ENCODE data around the gene NEMP2.

Gene NEMP2

GRCh38 chr2:190458352-190459107 lies 76.0 kb downstream of the NEMP2 start:
- H3F3A ChIP-seq (ENCODE audit: insufficient read depth), result no peaks in the 10 kb centered on the region
- TF ChIP-seq CTCF (IDR thresholded peaks at IDR 0.05; ENCODE audit: insufficient read depth, low read length, poor library complexity, severe bottlenecking) (no peak), EZH2phosphoT487 (conservative IDR thresholded peaks at IDR 0.05; ENCODE audit: low read length) (no peak)
- H3K79me2 ChIP-seq (ENCODE audit: insufficient read depth, low read length), result no peaks in the 10 kb centered on the region
- no peak overlapping the region for H3K27ac ChIP-seq (ENCODE audit: low read depth, low read length)
- H3K27me3 ChIP-seq (ENCODE audit: low read length), result no peaks in the 10 kb centered on the region
- H3K9me2 ChIP-seq (replicated peaks; ENCODE audit: insufficient read depth, low read length), result no peaks in the 10 kb centered on the region
- H4K20me1 ChIP-seq (ENCODE audit: low read depth, low read length), result no peaks in the 10 kb centered on the region; the same call in 1 of the 2 replicates
- no peak overlapping the region for H3K9ac ChIP-seq (ENCODE audit: low read length)
- no peak overlapping the region for H3K4me2 ChIP-seq (ENCODE audit: low read depth, low read length, poor library complexity, severe bottlenecking)
- H2AFZ ChIP-seq (ENCODE audit: low read depth, low read length, severe bottlenecking), result no peak overlapping the region
- no peaks in the 10 kb centered on the region for H3K36me3 ChIP-seq (ENCODE audit: low read length)
- no peaks in the 10 kb centered on the region for H3K9me3 ChIP-seq (ENCODE audit: insufficient read depth, low read length)
- no peak overlapping the region for H3K4me3 ChIP-seq (ENCODE audit: insufficient read depth, low read length, poor library complexity, severe bottlenecking)

- Histone ChIP-seq H3K79me2 (ENCODE audit: insufficient read depth, low read length) (no peaks in the 10 kb centered on the region), H3K27ac (ENCODE audit: low read depth, low read length) (no peak overlapping the region), H3K9ac (ENCODE audit: low read length) (no peak overlapping the region), H3K4me3 (ENCODE audit: insufficient read depth, low read length, poor library complexity, severe bottlenecking) (no peak overlapping the region), H2AFZ (ENCODE audit: low read depth, low read length, severe bottlenecking) (no peak overlapping the region), H3K9me3 (ENCODE audit: insufficient read depth, low read length) (no peaks in the 10 kb centered on the region), H3K36me3 (ENCODE audit: low read length) (no peaks in the 10 kb centered on the region), H3K4me2 (ENCODE audit: low read depth, low read length, poor library complexity, severe bottlenecking) (no peak overlapping the region), H3F3A (ENCODE audit: insufficient read depth) (no peaks in the 10 kb centered on the region), H3K9me2 (replicated peaks; ENCODE audit: insufficient read depth, low read length) (no peaks in the 10 kb centered on the region), H4K20me1 (ENCODE audit: low read depth, low read length) (no peaks in the 10 kb centered on the region; the same call in 1 of the 2 replicates), H3K27me3 (ENCODE audit: low read length) (no peaks in the 10 kb centered on the region)
- TF ChIP-seq CTCF (IDR thresholded peaks at IDR 0.05; ENCODE audit: insufficient read depth, low read length, poor library complexity, severe bottlenecking), result no peak
- TF ChIP-seq EZH2phosphoT487 (conservative IDR thresholded peaks at IDR 0.05; ENCODE audit: low read length), result no peak
These were observed 77.3 kb downstream of the NEMP2 start for GRCh38 chr2:190457256-190457655.

GRCh38 chr2:190456833-190457232 lies 77.7 kb downstream of the NEMP2 start:
- H2AFZ ChIP-seq (ENCODE audit: low read depth, low read length, severe bottlenecking), result no peak overlapping the region
- H3K27ac ChIP-seq (ENCODE audit: low read depth, low read length), result no peak overlapping the region
- H3K36me3 ChIP-seq (ENCODE audit: low read length), result no peaks in the 10 kb centered on the region
- no peaks in the 10 kb centered on the region for H3K79me2 ChIP-seq (ENCODE audit: insufficient read depth, low read length)
- no peaks in the 10 kb centered on the region for H3K9me3 ChIP-seq (ENCODE audit: insufficient read depth, low read length)
- TF ChIP-seq CTCF (IDR thresholded peaks at IDR 0.05; ENCODE audit: insufficient read depth, low read length, poor library complexity, severe bottlenecking), result no peak
- TF ChIP-seq EZH2phosphoT487 (conservative IDR thresholded peaks at IDR 0.05; ENCODE audit: low read length), result no peak
- no peaks in the 10 kb centered on the region for H3F3A ChIP-seq (ENCODE audit: insufficient read depth)
- H3K9me2 ChIP-seq (replicated peaks; ENCODE audit: insufficient read depth, low read length), result no peaks in the 10 kb centered on the region
- no peaks in the 10 kb centered on the region for H3K27me3 ChIP-seq (ENCODE audit: low read length)
- no peaks in the 10 kb centered on the region; the same call in 1 of the 2 replicates for H4K20me1 ChIP-seq (ENCODE audit: low read depth, low read length)
- H3K9ac ChIP-seq (ENCODE audit: low read length), result no peak overlapping the region
- H3K4me3 ChIP-seq (ENCODE audit: insufficient read depth, low read length, poor library complexity, severe bottlenecking), result no peak overlapping the region
- no peak overlapping the region for H3K4me2 ChIP-seq (ENCODE audit: low read depth, low read length, poor library complexity, severe bottlenecking)

Data from SU-DHL-6 (cell line).